Measurements from ENCODE around the gene KRTAP19-3. TPM values are rescaled to one million over a fixed set of nuclear protein-coding genes. Genes with fewer than 3 reads are reported as not detected.
"Not testable (repeated sequence)": the region's sequence is repeated elsewhere in the genome, so short reads cannot be mapped to it uniquely, and the experiment has no call there.

The KRTAP19-3 gene
- not detected for polyA plus RNA-seq (ENCODE audit: insufficient read length in 4 of 4)

- no peak for DNase-seq (ENCODE audit: low read depth in 4 of 4, low spot score in 2 of 4)
These were observed at the start of gene KRTAP19-3 for GRCh38 chr21:30491963-30492428. Gene KRTAP19-3, minus strand, starts transcription at chr21:30492013. Its CDS starts 56 bp downstream, at chr21:30491957.

DNA sequence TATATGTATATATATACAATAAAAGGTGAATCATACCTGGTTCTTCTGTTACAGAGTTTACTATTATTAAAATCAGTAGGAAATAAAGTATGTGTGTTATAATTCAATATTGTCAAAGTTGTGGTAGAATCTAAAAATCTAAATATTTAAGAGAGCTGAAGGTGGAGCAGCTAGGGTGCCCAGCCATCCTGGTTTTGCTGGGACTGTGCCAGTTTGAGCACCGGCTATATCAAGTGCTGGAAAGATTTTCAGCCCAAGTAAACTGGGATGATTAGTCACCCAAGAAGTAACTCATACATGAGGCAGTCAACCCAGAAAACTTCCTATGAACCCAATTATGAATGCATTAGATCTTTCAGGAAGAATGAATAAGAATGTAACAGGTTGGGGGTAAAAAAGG, 27.1 kb upstream of the KRTAP19-3 start:
- DNase-seq (ENCODE audit: low read depth in 4 of 4, low spot score in 2 of 4): no peak

DNA sequence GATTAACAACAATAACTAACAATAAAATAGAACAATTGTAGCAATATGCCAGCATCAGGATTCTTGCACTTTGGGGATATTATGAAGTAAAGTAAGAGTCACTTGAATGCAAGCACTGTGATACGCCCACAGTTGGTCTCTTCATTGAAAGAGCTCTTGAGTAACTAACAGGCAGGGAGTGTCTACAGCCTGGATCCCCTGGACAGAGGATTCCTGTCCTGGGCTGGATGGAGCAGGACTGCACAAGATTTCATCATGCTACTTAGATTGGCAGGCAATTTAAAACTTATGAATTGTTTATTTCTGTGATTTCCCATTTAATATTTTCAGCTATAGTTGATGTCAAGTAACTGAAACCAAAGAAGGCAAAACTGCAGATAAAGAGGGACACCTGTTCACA, 23.9 kb upstream of the KRTAP19-3 start:
- no peak for DNase-seq (ENCODE audit: low read depth in 4 of 4, low spot score in 2 of 4)

DNA sequence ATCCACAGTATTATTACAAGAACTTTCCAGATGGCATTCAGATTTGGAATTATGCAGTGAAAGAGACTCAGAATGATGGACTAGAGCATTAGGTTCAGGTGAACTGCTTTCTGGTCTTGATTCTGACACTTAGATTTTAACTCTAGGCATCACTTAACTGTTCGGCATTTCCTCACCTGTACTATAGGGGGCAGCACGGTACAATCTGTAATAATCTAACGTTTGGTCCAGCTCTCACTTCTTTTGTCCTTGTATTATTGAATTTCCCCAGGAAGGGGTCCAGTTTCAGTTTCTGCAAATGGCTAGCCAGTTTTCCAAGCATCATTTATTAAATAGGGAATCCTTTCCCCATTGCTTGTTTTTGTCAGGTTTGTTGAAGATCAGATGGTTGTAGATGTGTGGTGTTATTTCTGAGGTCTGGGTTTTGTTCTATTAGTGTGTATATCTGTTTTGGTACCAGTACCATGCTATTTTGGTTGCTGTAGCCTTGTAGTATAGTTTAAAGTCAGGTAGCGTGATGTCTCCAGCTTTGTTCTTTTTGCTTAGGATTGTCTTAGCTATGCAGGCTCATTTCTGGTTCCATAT, 13.9 kb upstream of the KRTAP19-3 start:
- not testable (repeated sequence) for DNase-seq (ENCODE audit: low read depth in 4 of 4, low spot score in 2 of 4)

- no peak for DNase-seq (ENCODE audit: low read depth in 4 of 4, low spot score in 2 of 4)
These were observed 10.2 kb upstream of the KRTAP19-3 start, which contains the start of gene KRTAP19-5 for GRCh38 chr21:30502041-30502440. Gene KRTAP19-5, minus strand, starts transcription at chr21:30502141. Its CDS starts 51 bp downstream, at chr21:30502090.

DNA sequence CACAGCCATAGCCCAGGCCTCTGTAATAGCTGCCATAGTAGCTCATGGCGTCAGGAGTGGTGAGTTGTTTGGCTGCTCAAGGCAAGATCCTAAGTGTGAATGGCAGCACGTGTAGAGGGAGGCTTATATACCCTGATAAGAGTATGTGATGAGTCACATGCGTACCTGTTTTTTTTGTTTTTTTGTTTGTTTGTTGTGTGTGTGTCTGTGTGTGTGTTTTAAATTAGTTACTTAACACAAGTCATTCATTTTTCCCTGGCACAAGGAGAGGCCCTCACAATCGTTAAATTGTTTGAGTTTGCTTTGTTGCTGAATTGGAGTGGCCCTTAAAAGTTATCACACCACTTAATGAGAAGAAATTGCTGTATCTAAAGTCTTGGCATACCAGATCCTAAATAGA, 5.3 kb upstream of the KRTAP19-3 start, which contains the start of gene KRTAP19-4:
KRTAP19-4 (minus strand) TSS at position 101 of the 400 bp plus-strand sequence; CDS start at position 46, 55 bp downstream.
- DNase-seq (ENCODE audit: low read depth in 4 of 4, low spot score in 2 of 4): no peak

GRCh38 chr21:30487336-30487735, 4.5 kb downstream of the KRTAP19-3 start, which contains the start of gene KRTAP19-2:
Gene KRTAP19-2, minus strand, starts transcription at chr21:30487436. Its CDS starts 88 bp downstream, at chr21:30487348.
- no peak for DNase-seq (ENCODE audit: low read depth in 4 of 4, low spot score in 2 of 4)

DNA sequence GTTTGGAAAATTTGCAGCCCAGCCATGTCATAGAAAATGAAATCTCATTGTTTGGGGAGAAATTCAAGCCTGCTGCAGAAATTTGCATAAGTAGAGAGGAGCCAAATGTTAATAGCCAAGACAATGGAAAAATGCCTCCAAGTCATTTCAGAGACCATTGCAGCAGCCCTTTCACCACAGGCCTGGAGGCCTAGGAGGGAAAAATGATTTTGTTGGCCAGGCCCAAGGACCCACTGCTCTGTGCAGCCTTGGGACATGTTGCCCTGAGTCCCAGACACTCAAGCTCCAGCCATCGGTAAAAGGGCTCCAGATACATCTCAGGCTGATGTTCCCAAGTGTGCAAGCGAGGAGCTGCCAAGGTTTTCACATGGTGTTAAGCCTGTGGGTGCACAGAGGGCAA, 5.6 kb downstream of the KRTAP19-3 start:
- DNase-seq (ENCODE audit: low read depth in 4 of 4, low spot score in 2 of 4): no peak

GRCh38 chr21:30482130-30482529, 9.7 kb downstream of the KRTAP19-3 start:
- DNase-seq (ENCODE audit: low read depth in 4 of 4, low spot score in 2 of 4): no peak

DNA sequence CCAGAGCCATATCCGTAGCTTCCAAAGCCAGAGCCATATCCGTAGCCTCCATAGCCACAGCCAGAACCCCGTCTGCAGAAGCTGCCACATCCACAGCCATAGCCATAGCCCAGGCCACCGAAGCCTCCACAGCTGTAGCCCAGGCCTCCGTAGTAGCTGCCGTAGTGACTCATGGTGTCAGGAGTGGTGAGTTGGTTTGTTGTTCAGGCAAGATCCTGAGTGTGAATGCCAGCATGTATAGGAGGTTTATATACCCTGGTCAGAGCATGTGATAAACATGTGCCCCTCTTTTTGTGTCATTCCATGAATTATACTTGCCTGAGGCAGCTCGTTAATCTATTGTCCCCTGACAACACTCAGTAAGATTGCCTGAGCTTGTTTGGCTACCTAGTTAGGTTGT, 11.7 kb downstream of the KRTAP19-3 start, which contains the start of gene KRTAP19-1:
KRTAP19-1 (minus strand) TSS at position 223 of the 400 bp plus-strand sequence; CDS start at position 173, 50 bp downstream.
- no peak for DNase-seq (ENCODE audit: low read depth in 4 of 4, low spot score in 2 of 4)

GRCh38 chr21:30479259-30479658, 12.6 kb downstream of the KRTAP19-3 start:
- DNase-seq (ENCODE audit: low read depth in 4 of 4, low spot score in 2 of 4): no peak

- no peak for DNase-seq (ENCODE audit: low read depth in 4 of 4, low spot score in 2 of 4)
These were observed 13.8 kb downstream of the KRTAP19-3 start for GRCh38 chr21:30478004-30478403.

- DNase-seq (ENCODE audit: low read depth in 4 of 4, low spot score in 2 of 4): peak in 3 of 4 donors; percentile 19 to 25 (median 21)
These were observed 22.7 kb downstream of the KRTAP19-3 start for GRCh38 chr21:30468900-30469714.

GRCh38 chr21:30463713-30464112, 28.1 kb downstream of the KRTAP19-3 start:
- DNase-seq (ENCODE audit: low read depth in 4 of 4, low spot score in 2 of 4): no peak

- DNase-seq (ENCODE audit: low read depth in 4 of 4, low spot score in 2 of 4): no peak
These were observed 43.3 kb downstream of the KRTAP19-3 start for GRCh38 chr21:30448514-30448913.

GRCh38 chr21:30447056-30447455, 44.8 kb downstream of the KRTAP19-3 start:
- peak in 1 of 4 donors; percentile 14 for DNase-seq (ENCODE audit: low read depth in 4 of 4, low spot score in 2 of 4)

DNA sequence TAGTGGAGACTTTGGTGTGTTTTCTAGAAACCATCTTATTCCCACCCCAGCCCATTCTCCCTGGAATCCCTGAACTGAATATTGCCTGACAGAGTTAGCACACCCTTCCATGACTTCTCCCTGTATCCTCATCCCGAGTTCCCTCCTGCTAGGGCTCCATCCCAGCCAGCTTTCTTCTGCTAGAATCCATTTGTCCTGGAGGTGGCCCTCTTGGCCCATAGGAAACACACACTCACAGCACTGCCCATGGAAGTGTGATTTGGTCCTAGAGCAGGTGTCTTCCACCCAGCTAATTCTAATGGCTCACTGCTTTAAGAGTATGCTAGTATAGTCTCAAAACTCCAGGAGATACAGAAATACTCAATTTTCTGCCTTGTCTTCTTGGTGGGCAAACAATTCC, 47.6 kb downstream of the KRTAP19-3 start:
- DNase-seq (ENCODE audit: low read depth in 4 of 4, low spot score in 2 of 4): no peak

GRCh38 chr21:30443226-30443625, 48.6 kb downstream of the KRTAP19-3 start:
- DNase-seq (ENCODE audit: low read depth in 4 of 4, low spot score in 2 of 4): no peak

Measured in left renal cortex interstitium (tissue), 4 donors.